AG09309 (cell line): ENCODE results near the gene TRPM4.
"Not testable (repeated sequence)": the region's sequence is repeated elsewhere in the genome, so short reads cannot be mapped to it uniquely, and the experiment has no call there.

Experiments used
- DNase-seq: peaks from one replicate; pipeline ENCODE4 v3.0.0-alpha.2; 2010; ENCODE audit warnings: low read depth
- H3K4me3 ChIP-seq: 2 replicates; pipeline ENCODE4 v1.5.1; 2011; ENCODE audit warnings: mild to moderate bottlenecking, low read depth, low read length, moderate library complexity; ENCODE audit not compliant: control insufficient read depth
- TF ChIP-seq, protein P1 (sequence below): IDR thresholded peaks from 2 replicates; pipeline ENCODE4 v1.5.1; 2011; ENCODE audit warnings: mild to moderate bottlenecking, low read depth, low read length, inconsistent platforms; ENCODE audit not compliant: insufficient read depth, control insufficient read depth; ENCODE audit errors: missing control alignments

Gene TRPM4

DNA sequence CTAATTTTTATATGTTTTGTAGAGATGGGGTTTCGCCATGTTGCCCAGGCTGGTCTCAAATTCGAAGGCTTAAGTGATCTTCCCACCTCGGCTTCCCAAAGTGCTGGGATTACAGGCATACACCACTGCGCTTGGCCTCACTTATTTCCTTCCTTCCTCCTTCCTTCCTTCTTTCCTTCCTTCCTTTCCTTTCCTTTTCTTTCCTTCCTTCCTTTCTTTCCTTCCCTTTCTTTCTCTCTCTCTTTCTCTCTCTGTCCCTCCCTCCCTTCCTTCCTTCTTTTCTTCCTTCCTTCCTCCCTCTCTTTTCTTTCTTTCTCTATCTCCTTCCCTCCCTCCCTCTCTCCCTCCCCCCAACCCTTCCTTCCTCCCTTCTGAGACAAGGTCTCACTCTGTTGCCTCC, 36.8 kb downstream of the TRPM4 start:
- TF ChIP-seq, protein P1, sequence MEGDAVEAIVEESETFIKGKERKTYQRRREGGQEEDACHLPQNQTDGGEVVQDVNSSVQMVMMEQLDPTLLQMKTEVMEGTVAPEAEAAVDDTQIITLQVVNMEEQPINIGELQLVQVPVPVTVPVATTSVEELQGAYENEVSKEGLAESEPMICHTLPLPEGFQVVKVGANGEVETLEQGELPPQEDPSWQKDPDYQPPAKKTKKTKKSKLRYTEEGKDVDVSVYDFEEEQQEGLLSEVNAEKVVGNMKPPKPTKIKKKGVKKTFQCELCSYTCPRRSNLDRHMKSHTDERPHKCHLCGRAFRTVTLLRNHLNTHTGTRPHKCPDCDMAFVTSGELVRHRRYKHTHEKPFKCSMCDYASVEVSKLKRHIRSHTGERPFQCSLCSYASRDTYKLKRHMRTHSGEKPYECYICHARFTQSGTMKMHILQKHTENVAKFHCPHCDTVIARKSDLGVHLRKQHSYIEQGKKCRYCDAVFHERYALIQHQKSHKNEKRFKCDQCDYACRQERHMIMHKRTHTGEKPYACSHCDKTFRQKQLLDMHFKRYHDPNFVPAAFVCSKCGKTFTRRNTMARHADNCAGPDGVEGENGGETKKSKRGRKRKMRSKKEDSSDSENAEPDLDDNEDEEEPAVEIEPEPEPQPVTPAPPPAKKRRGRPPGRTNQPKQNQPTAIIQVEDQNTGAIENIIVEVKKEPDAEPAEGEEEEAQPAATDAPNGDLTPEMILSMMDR, result no peak
- no peak for DNase-seq
- no peak overlapping the region for H3K4me3 ChIP-seq

DNA sequence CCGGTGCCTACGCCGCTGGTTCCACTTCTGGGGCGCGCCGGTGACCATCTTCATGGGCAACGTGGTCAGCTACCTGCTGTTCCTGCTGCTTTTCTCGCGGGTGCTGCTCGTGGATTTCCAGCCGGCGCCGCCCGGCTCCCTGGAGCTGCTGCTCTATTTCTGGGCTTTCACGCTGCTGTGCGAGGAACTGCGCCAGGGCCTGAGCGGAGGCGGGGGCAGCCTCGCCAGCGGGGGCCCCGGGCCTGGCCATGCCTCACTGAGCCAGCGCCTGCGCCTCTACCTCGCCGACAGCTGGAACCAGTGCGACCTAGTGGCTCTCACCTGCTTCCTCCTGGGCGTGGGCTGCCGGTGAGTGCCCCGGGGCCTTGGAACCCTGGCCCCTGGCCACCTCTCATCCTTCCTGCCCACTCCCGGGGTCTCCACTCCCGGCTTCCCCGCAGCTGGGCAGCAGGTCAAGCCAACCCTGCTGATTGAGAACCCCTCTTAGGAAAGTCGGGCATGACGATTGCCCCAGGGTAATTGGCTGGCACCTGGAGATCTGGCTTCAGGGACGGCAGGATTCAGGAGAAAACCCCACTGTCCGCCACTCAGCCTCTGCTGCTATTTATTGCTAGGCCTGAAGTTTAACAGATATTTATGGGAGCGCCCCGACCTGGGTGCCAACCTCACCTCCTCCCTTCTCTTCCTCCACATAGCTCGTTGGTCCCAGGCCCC, 39.1 kb downstream of the TRPM4 start:
- TF ChIP-seq, protein P1, result no peak
- no peak for DNase-seq
- no peak overlapping the region for H3K4me3 ChIP-seq

DNA sequence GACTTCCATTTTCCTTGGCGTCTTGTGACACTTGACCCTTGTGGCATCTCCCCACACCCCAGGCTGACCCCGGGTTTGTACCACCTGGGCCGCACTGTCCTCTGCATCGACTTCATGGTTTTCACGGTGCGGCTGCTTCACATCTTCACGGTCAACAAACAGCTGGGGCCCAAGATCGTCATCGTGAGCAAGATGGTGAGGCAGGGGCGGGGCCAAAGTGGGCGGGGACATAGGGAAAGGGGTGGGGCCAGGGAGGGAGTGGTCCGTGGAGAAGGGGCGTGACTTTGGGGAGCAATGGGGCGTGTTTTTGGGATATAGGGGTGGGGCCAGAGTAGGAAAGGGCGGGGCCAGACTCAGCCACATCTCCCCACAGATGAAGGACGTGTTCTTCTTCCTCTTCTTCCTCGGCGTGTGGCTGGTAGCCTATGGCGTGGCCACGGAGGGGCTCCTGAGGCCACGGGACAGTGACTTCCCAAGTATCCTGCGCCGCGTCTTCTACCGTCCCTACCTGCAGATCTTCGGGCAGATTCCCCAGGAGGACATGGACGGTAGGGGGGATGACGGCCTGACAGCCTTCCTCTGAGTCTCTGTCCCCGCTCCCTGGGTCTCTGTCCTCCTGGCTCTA, 42.8 kb downstream of the TRPM4 start:
- TF ChIP-seq, protein P1, result no peak
- no peak overlapping the region for H3K4me3 ChIP-seq
- no peak for DNase-seq

DNA sequence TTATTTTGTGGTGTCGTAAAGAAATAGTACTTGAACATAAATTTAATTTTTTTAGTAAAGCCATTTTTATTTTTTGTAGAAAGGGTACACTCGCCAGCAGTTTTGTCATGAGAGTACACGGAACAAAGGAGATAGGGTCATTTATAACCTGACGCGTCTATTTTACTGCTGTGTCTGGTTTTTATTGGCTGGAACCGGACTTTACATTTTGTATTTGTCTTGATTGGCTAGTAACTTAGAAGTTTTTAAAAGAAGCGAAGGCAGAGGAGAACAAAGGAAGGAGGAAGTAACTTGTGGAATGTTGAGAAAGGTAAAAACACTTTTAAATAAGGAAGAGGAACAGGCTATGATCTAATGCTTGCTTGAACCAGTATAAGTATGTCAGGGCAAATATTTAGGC, 43.5 kb downstream of the TRPM4 start:
- no peak for DNase-seq
- H3K4me3 ChIP-seq, result no peak overlapping the region
- TF ChIP-seq, protein P1, result no peak

DNA sequence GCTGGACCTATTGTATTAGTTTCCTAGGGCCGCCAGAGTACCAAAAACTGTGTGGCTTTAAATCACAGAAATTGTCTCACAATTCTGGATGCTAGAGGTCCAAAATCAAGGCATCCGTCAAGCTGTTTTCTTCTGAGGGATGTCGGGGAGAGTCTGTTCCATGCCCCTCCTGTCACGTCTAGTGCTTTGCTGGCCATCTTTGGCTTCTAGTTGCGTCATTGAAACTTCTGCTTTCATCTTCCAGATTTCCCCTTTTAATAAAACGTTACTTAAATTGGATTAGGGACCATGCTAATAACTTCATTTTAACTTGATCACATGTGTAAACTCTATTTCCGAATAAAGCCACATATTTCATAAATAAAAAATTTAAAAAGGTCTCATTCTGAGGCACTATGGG, 47.5 kb downstream of the TRPM4 start:
- DNase-seq, result no peak
- H3K4me3 ChIP-seq, result no peak overlapping the region
- TF ChIP-seq, protein P1, result no peak

DNA sequence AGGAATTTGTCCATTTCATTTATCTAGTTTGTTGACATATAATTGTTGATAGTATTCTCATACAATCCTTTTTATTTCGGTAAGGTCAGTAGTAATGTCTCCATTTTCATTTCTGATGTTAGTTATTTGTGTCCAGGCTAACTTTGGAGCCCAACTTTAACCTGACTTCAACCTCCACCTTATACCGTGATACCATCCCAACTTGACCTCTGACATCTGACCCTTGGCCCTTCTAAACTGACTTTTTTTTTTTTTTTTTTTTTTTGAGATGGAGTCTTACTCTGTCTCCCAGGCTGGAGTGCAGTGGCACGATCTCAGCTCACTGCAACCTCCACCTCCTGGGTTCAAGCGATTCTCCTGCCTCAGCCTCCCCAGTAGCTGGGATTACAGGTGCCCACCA, 51.9 kb downstream of the TRPM4 start:
- DNase-seq, H3K4me3 ChIP-seq: not testable (repeated sequence)

DNA sequence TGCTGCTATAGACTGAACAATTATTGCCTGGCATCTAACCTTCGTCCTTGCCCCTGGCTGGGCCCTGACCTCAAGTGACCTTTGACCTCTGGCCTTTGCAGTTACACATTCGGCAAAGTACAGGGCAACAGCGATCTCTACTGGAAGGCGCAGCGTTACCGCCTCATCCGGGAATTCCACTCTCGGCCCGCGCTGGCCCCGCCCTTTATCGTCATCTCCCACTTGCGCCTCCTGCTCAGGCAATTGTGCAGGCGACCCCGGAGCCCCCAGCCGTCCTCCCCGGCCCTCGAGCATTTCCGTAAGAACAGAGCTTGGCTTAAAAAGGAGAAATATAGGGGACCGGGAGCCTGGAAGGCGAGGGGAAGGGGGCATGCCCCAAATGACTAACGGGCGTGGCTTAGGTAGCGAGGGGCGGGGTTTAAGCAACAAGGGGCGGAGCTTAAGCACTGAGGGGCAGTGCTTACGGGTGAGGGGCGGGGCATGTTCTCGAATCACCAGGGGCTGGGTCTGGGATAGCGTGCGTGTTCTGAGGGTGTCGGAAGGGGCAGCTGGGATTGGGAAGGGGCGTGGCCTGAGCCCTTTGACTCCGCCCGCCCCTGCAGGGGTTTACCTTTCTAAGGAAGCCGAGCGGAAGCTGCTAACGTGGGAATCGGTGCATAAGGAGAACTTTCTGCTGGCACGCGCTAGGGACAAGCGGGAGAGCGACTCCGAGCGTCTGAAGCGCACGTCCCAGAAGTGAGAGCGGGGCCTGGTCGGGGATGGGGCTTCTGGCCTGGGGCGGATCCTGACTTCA, 52.7 kb downstream of the TRPM4 start:
- TF ChIP-seq, protein P1, result no peak

More for the DNA sequence above, 52.7 kb downstream of the TRPM4 start:
- no peak overlapping the region for H3K4me3 ChIP-seq
- no peak for DNase-seq
